ENCODE data around the gene BORCS6. TPM values are rescaled to one million over a fixed set of nuclear protein-coding genes. Genes with fewer than 3 reads are reported as not detected.

Gene BORCS6
- total and polyA plus RNA-seq, 2 of the 13 experiments (the other 11 are each of a cell fraction or from before 2014, with no cell fraction given): 2.0 to 5.1 TPM

DNA sequence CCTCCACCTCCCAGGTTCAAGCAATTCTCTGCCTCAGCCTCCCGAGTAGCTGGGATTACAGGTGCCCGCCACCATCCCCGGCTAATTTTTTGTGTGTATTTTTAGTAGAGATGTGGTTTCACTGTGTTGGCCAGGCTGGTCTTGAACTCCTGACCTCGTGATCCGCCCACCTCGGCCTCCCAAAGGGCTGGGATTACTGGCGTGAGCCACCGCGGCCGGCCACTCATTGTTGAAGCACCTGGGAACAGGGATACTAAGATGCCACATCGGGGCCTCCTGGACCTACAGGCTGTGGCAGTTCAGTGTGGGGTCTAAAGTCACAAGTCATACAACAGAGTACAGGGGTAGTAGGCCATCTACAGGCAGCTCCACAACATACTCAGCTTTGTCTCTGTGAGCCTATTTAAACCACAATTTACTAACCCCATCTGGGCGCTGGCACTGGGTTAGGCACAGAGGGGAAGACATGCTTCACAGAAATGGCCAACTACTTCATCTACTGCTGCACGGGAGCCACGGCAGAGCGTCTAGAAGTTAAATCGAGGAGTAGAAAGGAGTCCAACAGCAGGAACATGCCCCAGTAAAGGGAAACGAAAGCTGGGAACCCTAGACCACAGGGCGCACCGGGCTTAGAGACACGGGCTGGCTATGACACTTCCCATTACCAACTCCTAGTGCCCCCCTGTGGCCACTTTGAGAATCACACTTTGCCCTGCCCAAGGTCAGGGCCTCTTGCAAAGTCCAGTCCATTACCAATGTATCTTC is 31.5 kb downstream of the BORCS6 start (continued):
- TF ChIP-seq POLR2AphosphoS2 (IDR thresholded peaks at IDR 0.05; ENCODE audit: low read depth, low read length): no peak
- TF ChIP-seq REXO4 (CRISPR knock-in tag; IDR thresholded peaks at IDR 0.05; ENCODE audit: borderline replicate concordance): no peak
- TF ChIP-seq ZNF501 (CRISPR knock-in tag; IDR thresholded peaks at IDR 0.05): peak; percentile 46; the same call in 1 of the 2 replicates
- TF ChIP-seq KDM5B (CRISPR knock-in tag; IDR thresholded peaks at IDR 0.05; ENCODE audit: borderline replicate concordance): peak; percentile 10; the same call in 1 of the 2 replicates
- peak; percentile 50; the same call in 1 of the 2 replicates for TF ChIP-seq CHD4 (IDR thresholded peaks at IDR 0.05; ENCODE audit: borderline replicate concordance, low read length)
- TF ChIP-seq, protein P1, sequence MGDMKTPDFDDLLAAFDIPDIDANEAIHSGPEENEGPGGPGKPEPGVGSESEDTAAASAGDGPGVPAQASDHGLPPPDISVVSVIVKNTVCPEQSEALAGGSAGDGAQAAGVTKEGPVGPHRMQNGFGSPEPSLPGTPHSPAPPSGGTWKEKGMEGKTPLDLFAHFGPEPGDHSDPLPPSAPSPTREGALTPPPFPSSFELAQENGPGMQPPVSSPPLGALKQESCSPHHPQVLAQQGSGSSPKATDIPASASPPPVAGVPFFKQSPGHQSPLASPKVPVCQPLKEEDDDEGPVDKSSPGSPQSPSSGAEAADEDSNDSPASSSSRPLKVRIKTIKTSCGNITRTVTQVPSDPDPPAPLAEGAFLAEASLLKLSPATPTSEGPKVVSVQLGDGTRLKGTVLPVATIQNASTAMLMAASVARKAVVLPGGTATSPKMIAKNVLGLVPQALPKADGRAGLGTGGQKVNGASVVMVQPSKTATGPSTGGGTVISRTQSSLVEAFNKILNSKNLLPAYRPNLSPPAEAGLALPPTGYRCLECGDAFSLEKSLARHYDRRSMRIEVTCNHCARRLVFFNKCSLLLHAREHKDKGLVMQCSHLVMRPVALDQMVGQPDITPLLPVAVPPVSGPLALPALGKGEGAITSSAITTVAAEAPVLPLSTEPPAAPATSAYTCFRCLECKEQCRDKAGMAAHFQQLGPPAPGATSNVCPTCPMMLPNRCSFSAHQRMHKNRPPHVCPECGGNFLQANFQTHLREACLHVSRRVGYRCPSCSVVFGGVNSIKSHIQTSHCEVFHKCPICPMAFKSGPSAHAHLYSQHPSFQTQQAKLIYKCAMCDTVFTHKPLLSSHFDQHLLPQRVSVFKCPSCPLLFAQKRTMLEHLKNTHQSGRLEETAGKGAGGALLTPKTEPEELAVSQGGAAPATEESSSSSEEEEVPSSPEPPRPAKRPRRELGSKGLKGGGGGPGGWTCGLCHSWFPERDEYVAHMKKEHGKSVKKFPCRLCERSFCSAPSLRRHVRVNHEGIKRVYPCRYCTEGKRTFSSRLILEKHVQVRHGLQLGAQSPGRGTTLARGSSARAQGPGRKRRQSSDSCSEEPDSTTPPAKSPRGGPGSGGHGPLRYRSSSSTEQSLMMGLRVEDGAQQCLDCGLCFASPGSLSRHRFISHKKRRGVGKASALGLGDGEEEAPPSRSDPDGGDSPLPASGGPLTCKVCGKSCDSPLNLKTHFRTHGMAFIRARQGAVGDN (CRISPR knock-in tag; IDR thresholded peaks at IDR 0.05): peak; percentile 32
- no peak for TF ChIP-seq BATF2 (CRISPR knock-in tag; IDR thresholded peaks at IDR 0.05)
- TF ChIP-seq ESRRA (CRISPR knock-in tag; IDR thresholded peaks at IDR 0.05; ENCODE audit: low read depth): peak; percentile 82; the same call in 1 of the 2 replicates
- TF ChIP-seq CBX2 (IDR thresholded peaks at IDR 0.05; ENCODE audit: low read depth, low read length): no peak
- TF ChIP-seq CBX2 (CRISPR knock-in tag; IDR thresholded peaks at IDR 0.05; ENCODE audit: low read depth): no peak
- no peak for TF ChIP-seq SOX6 (IDR thresholded peaks at IDR 0.05)
- peak; percentile 36; the same call in 1 of the 2 replicates for TF ChIP-seq SOX6 (CRISPR knock-in tag; IDR thresholded peaks at IDR 0.05)
- TF ChIP-seq FOSL2 (CRISPR knock-in tag; IDR thresholded peaks at IDR 0.05): 0 out of 2 replicates have a peak, but pooled peaks have one; percentile 32
- no peak for TF ChIP-seq ZNF382 (CRISPR knock-in tag; IDR thresholded peaks at IDR 0.05; ENCODE audit: borderline replicate concordance)
- no peak for TF ChIP-seq NFIB (CRISPR knock-in tag; IDR thresholded peaks at IDR 0.05; ENCODE audit: borderline replicate concordance)
- TF ChIP-seq ZNF605 (CRISPR knock-in tag; IDR thresholded peaks at IDR 0.05): 0 out of 2 replicates have a peak, but pooled peaks have one; percentile 59
- no peak for TF ChIP-seq NCOR1 (IDR thresholded peaks at IDR 0.05; ENCODE audit: borderline replicate concordance, low read length)

Measured in HepG2 (cell line).